OCI-LY7 (cell line): ENCODE results near the gene TTC13.
A peak's percentile ranks its signal among the peaks of the same experiment; 100 is the strongest.

Source experiments
- EZH2phosphoT487 ChIP-seq: fragments of 200-600 bp; sonication (generic); IDR thresholded peaks from 2 replicates; pipeline ENCODE4 v1.6.1; 2018; ENCODE audit warnings: low read depth, borderline replicate concordance, mild to moderate bottlenecking, mixed run types, antibody characterized with exemption, low read length, moderate library complexity, mixed read lengths
- TF ChIP-seq, protein P1 (sequence below): fragments of 200-600 bp; sonication (generic); conservative IDR thresholded peaks from 2 replicates; pipeline ENCODE4 v1.5.1; 2014; ENCODE audit warnings: mild to moderate bottlenecking, antibody characterized with exemption, low read length, moderate library complexity, mixed read lengths

- TF ChIP-seq, protein P1, sequence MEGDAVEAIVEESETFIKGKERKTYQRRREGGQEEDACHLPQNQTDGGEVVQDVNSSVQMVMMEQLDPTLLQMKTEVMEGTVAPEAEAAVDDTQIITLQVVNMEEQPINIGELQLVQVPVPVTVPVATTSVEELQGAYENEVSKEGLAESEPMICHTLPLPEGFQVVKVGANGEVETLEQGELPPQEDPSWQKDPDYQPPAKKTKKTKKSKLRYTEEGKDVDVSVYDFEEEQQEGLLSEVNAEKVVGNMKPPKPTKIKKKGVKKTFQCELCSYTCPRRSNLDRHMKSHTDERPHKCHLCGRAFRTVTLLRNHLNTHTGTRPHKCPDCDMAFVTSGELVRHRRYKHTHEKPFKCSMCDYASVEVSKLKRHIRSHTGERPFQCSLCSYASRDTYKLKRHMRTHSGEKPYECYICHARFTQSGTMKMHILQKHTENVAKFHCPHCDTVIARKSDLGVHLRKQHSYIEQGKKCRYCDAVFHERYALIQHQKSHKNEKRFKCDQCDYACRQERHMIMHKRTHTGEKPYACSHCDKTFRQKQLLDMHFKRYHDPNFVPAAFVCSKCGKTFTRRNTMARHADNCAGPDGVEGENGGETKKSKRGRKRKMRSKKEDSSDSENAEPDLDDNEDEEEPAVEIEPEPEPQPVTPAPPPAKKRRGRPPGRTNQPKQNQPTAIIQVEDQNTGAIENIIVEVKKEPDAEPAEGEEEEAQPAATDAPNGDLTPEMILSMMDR, result peak; percentile 90
- TF ChIP-seq EZH2phosphoT487, result no peak
These were observed 61.2 kb downstream of the TTC13 start for GRCh38 chr1:230917284-230918135.
